ENCODE data around the gene PRICKLE2.

PRICKLE2 gene

GRCh38 chr3:64120876-64121275 is 104.4 kb downstream of the PRICKLE2 start:
- TF ChIP-seq FOXP2 (optimal IDR thresholded peaks at IDR 0.05; ENCODE audit: borderline replicate concordance, extremely low read depth, extremely low read length, insufficient read depth) (no peak), TAF1 (IDR thresholded peaks at IDR 0.05; ENCODE audit: borderline replicate concordance, insufficient read depth, low read length) (no peak), POLR2AphosphoS5 (IDR thresholded peaks at IDR 0.05; ENCODE audit: low read depth, low read length) (no peak), REST (IDR thresholded peaks at IDR 0.05; ENCODE audit: insufficient read depth in 1 of 2, low read depth in 2 of 2, low read length in 2 of 2) (no peak), SIN3A (IDR thresholded peaks at IDR 0.05; ENCODE audit: borderline replicate concordance, insufficient read depth, low read length) (no peak)

GRCh38 chr3:64117483-64117882 is 107.8 kb downstream of the PRICKLE2 start:
- no peak for TF ChIP-seq POLR2AphosphoS5 (IDR thresholded peaks at IDR 0.05; ENCODE audit: low read depth, low read length)

- no peak for TF ChIP-seq TAF1 (IDR thresholded peaks at IDR 0.05; ENCODE audit: borderline replicate concordance, insufficient read depth, low read length)
- no peak for TF ChIP-seq SIN3A (IDR thresholded peaks at IDR 0.05; ENCODE audit: borderline replicate concordance, insufficient read depth, low read length)
- no peak for TF ChIP-seq FOXP2 (optimal IDR thresholded peaks at IDR 0.05; ENCODE audit: borderline replicate concordance, extremely low read depth, extremely low read length, insufficient read depth)
- TF ChIP-seq POLR2AphosphoS5 (IDR thresholded peaks at IDR 0.05; ENCODE audit: low read depth, low read length) = no peak
- TF ChIP-seq REST (IDR thresholded peaks at IDR 0.05; ENCODE audit: insufficient read depth in 1 of 2, low read depth in 2 of 2, low read length in 2 of 2) = no peak
Observed at GRCh38 chr3:64114651-64115050, 110.6 kb downstream of the PRICKLE2 start.

GRCh38 chr3:64111872-64112271 is 113.4 kb downstream of the PRICKLE2 start:
- TF ChIP-seq REST (IDR thresholded peaks at IDR 0.05; ENCODE audit: insufficient read depth in 1 of 2, low read depth in 2 of 2, low read length in 2 of 2) (no peak), SIN3A (IDR thresholded peaks at IDR 0.05; ENCODE audit: borderline replicate concordance, insufficient read depth, low read length) (no peak)

- no peak for TF ChIP-seq FOXP2 (optimal IDR thresholded peaks at IDR 0.05; ENCODE audit: borderline replicate concordance, extremely low read depth, extremely low read length, insufficient read depth)
- no peak for TF ChIP-seq REST (IDR thresholded peaks at IDR 0.05; ENCODE audit: insufficient read depth in 1 of 2, low read depth in 2 of 2, low read length in 2 of 2)
- no peak for TF ChIP-seq POLR2AphosphoS5 (IDR thresholded peaks at IDR 0.05; ENCODE audit: low read depth, low read length)
Observed at GRCh38 chr3:64111083-64111482, 114.2 kb downstream of the PRICKLE2 start.

GRCh38 chr3:64110071-64110470 is 115.2 kb downstream of the PRICKLE2 start:
- TF ChIP-seq REST (IDR thresholded peaks at IDR 0.05; ENCODE audit: insufficient read depth in 1 of 2, low read depth in 2 of 2, low read length in 2 of 2) (no peak), SIN3A (IDR thresholded peaks at IDR 0.05; ENCODE audit: borderline replicate concordance, insufficient read depth, low read length) (no peak), TAF1 (IDR thresholded peaks at IDR 0.05; ENCODE audit: borderline replicate concordance, insufficient read depth, low read length) (no peak), FOXP2 (optimal IDR thresholded peaks at IDR 0.05; ENCODE audit: borderline replicate concordance, extremely low read depth, extremely low read length, insufficient read depth) (no peak), POLR2AphosphoS5 (IDR thresholded peaks at IDR 0.05; ENCODE audit: low read depth, low read length) (no peak)

Data from PFSK-1 (cell line).